HepG2 (cell line): ENCODE data around the gene CHEK2. TPM values are rescaled to one million over a fixed set of nuclear protein-coding genes. Genes with fewer than 3 reads are reported as not detected.
"Not testable (repeated sequence)": the region's sequence is repeated elsewhere in the genome, so short reads cannot be mapped to it uniquely, and the experiment has no call there.

ENCODE experiments used
- ARNTL ChIP-seq: sonication (generic); formaldehyde crosslinking; IDR thresholded peaks from 2 replicates; pipeline ENCODE4 v1.4.0; 2020; ENCODE audit warnings: mild to moderate bottlenecking, missing genetic modification reagents
- CCDC6 ChIP-seq: sonication (generic); formaldehyde crosslinking; IDR thresholded peaks from 2 replicates; pipeline ENCODE4 v1.8.1; 2022; ENCODE audit warnings: mild to moderate bottlenecking, missing genetic modification reagents, moderate library complexity
- CENPT ChIP-seq: sonication (generic); formaldehyde crosslinking; IDR thresholded peaks from 2 replicates; pipeline ENCODE4 v1.8.0; 2022; ENCODE audit warnings: low read depth, mild to moderate bottlenecking, moderate library complexity, missing genetic modification reagents
- CHCHD3 ChIP-seq: sonication (generic); formaldehyde crosslinking; IDR thresholded peaks from 2 replicates; pipeline ENCODE4 v1.8.0; 2022; ENCODE audit warnings: mild to moderate bottlenecking, missing genetic modification reagents, moderate library complexity
- ELF3 ChIP-seq: IDR thresholded peaks from 2 replicates; pipeline ENCODE4 v1.6.1; 2016; ENCODE audit warnings: missing genetic modification reagents, missing compliant biosample characterization
- GFI1 ChIP-seq: sonication (generic); formaldehyde crosslinking; IDR thresholded peaks from 2 replicates; pipeline ENCODE4 v1.5.0; 2020; ENCODE audit warnings: missing genetic modification reagents, mild to moderate bottlenecking, borderline replicate concordance
- HOXA3 ChIP-seq: sonication (generic); formaldehyde crosslinking; IDR thresholded peaks from 2 replicates; pipeline ENCODE4 v1.5.0; 2020; ENCODE audit warnings: missing genetic modification reagents
- JUNB ChIP-seq: sonication (generic); formaldehyde crosslinking; IDR thresholded peaks from 2 replicates; pipeline ENCODE4 v1.8.0; 2022; ENCODE audit warnings: missing genetic modification reagents, mild to moderate bottlenecking, borderline replicate concordance
- MED8 ChIP-seq: sonication (generic); formaldehyde crosslinking; IDR thresholded peaks from 2 replicates; pipeline ENCODE4 v1.8.1; 2023; ENCODE audit warnings: mild to moderate bottlenecking, missing genetic modification reagents; ENCODE audit not compliant: insufficient replicate concordance
- MXD1 ChIP-seq: sonication (generic); formaldehyde crosslinking; IDR thresholded peaks from 2 replicates; pipeline ENCODE4 v1.4.0; 2020; ENCODE audit warnings: mild to moderate bottlenecking, missing genetic modification reagents
- NFYC ChIP-seq: IDR thresholded peaks from 2 replicates; pipeline ENCODE4 v1.6.1; 2016; ENCODE audit warnings: missing genetic modification reagents, missing compliant biosample characterization
- NKX3-1 ChIP-seq: sonication (generic); formaldehyde crosslinking; IDR thresholded peaks from 2 replicates; pipeline ENCODE4 v1.5.0; 2020; ENCODE audit warnings: missing genetic modification reagents
- NONO ChIP-seq, 2 experiments: fragments of 450-650 bp in 1 of 2; sonication (generic) in 1 of 2; formaldehyde crosslinking in 1 of 2; IDR thresholded peaks in 1 of 2; conservative IDR thresholded peaks in 1 of 2; 2 replicates each; pipeline versions ENCODE4 v1.6.1 to v1.8.0; 2017 to 2022; ENCODE audit warnings: mild to moderate bottlenecking in 1 of 2, missing genetic modification reagents in 1 of 2, moderate library complexity in 1 of 2
- PLSCR1 ChIP-seq: sonication (generic); formaldehyde crosslinking; IDR thresholded peaks from 2 replicates; pipeline ENCODE4 v1.5.0; 2020; ENCODE audit warnings: missing genetic modification reagents, mild to moderate bottlenecking, borderline replicate concordance
- POLR2G ChIP-seq: fragments of 200-400 bp; formaldehyde crosslinking; IDR thresholded peaks from 2 replicates; pipeline ENCODE4 v1.6.1; 2018; ENCODE audit warnings: mild to moderate bottlenecking, low read depth, low read length, moderate library complexity
- REL ChIP-seq: sonication (generic); formaldehyde crosslinking; conservative IDR thresholded peaks from 2 replicates; pipeline ENCODE4 v1.8.0; 2022; ENCODE audit warnings: mild to moderate bottlenecking, missing genetic modification reagents, moderate library complexity
- SKI ChIP-seq: fragments of 450-650 bp; IDR thresholded peaks from one replicate; pipeline ENCODE4 v1.6.1; 2018; ENCODE audit warnings: mild to moderate bottlenecking; ENCODE audit not compliant: partially characterized antibody
- SMYD3 ChIP-seq: sonication (generic); formaldehyde crosslinking; IDR thresholded peaks from 2 replicates; pipeline ENCODE4 v1.8.1; 2023; ENCODE audit warnings: mild to moderate bottlenecking, missing genetic modification reagents
- SP5 ChIP-seq: IDR thresholded peaks from 2 replicates; pipeline ENCODE4 v1.6.1; 2016; ENCODE audit warnings: low read depth, borderline replicate concordance
- TBX2 ChIP-seq: sonication (generic); formaldehyde crosslinking; IDR thresholded peaks from 2 replicates; pipeline ENCODE4 v1.5.0; 2020; ENCODE audit warnings: missing genetic modification reagents, mild to moderate bottlenecking, borderline replicate concordance
- THAP11 ChIP-seq: IDR thresholded peaks from 2 replicates; pipeline ENCODE4 v1.6.1; 2016; ENCODE audit warnings: missing biosample characterization, missing genetic modification reagents
- TMF1 ChIP-seq: sonication (generic); formaldehyde crosslinking; IDR thresholded peaks from 2 replicates; pipeline ENCODE4 v1.8.1; 2022; ENCODE audit warnings: low read depth, missing genetic modification reagents
- XRCC5 ChIP-seq: fragments of 200-400 bp; formaldehyde crosslinking; optimal IDR thresholded peaks from 2 replicates; pipeline ENCODE3; 2017; ENCODE audit warnings: mild to moderate bottlenecking, low read length
- ZBTB7A ChIP-seq: sonication (generic); formaldehyde crosslinking; IDR thresholded peaks from 2 replicates; pipeline ENCODE4 v1.8.0; 2022; ENCODE audit warnings: mild to moderate bottlenecking, missing genetic modification reagents
- ZNF317 ChIP-seq: sonication (generic); formaldehyde crosslinking; IDR thresholded peaks from 2 replicates; pipeline ENCODE4 v1.5.0; 2020; ENCODE audit warnings: mild to moderate bottlenecking, missing genetic modification reagents
- ZNF550 ChIP-seq: sonication (generic); formaldehyde crosslinking; IDR thresholded peaks from 2 replicates; pipeline ENCODE4 v1.4.0; 2020; ENCODE audit warnings: mild to moderate bottlenecking, missing genetic modification reagents, borderline replicate concordance
- ZNF570 ChIP-seq: sonication (generic); formaldehyde crosslinking; IDR thresholded peaks from 2 replicates; pipeline ENCODE4 v1.4.0; 2020; ENCODE audit warnings: mild to moderate bottlenecking, missing genetic modification reagents, borderline replicate concordance
- ZNF709 ChIP-seq: sonication (generic); formaldehyde crosslinking; IDR thresholded peaks from 2 replicates; pipeline ENCODE4 v1.5.0; 2020; ENCODE audit warnings: mild to moderate bottlenecking, missing genetic modification reagents
- ZNF724P ChIP-seq: sonication (generic); formaldehyde crosslinking; IDR thresholded peaks from 2 replicates; pipeline ENCODE4 v1.8.0; 2022; ENCODE audit warnings: missing genetic modification reagents, borderline replicate concordance
- ZNF749 ChIP-seq: sonication (generic); formaldehyde crosslinking; IDR thresholded peaks from 2 replicates; pipeline ENCODE4 v1.8.0; 2022; ENCODE audit warnings: mild to moderate bottlenecking, missing genetic modification reagents, moderate library complexity, borderline replicate concordance
- polyA plus RNA-seq, 8 experiments: library from polyadenylated mRNA; depleted of rRNA in 3 of 8; stranded (reverse) in 7 of 8; unstranded in 1 of 8; fragments of >200 nt; fragmentation: Illumina TruSeq in 4 of 8; extraction: Trizol in 4 of 8; gene quantifications; 2 replicates each; pipeline versions ENCODE4 v1.2.1 to v1.2.3, GENCODE V29; 2011 to 2016; ENCODE audit warnings: low read depth in 4 of 8, missing spikeins in 1 of 8, mixed read lengths in 1 of 8; ENCODE audit not compliant: insufficient read depth in 1 of 8
- total RNA-seq, 5 experiments: library from RNA; depleted of rRNA; stranded (reverse); fragments of >200 nt; fragmentation: Illumina TruSeq; extraction: Trizol; gene quantifications; 2 replicates each; pipeline ENCODE4 v1.2.3, GENCODE V29; 2016; ENCODE audit warnings: low read depth in 1 of 5

Gene CHEK2
- total and polyA plus RNA-seq, 2 of the 13 experiments (the other 11 are each of a cell fraction or from before 2014, with no cell fraction given): 27.0 to 40.5 TPM

- TF ChIP-seq MXD1 (CRISPR knock-in tag) (peak; percentile 84), TMF1 (CRISPR knock-in tag) (peak; percentile 84; the same call in 1 of the 2 replicates), NFYC (CRISPR knock-in tag) (0 out of 2 replicates have a peak, but pooled peaks have one; percentile 11), CCDC6 (CRISPR knock-in tag) (0 out of 2 replicates have a peak, but pooled peaks have one; percentile 59), JUNB (peak; percentile 77), ELF3 (CRISPR knock-in tag) (peak; percentile 35), ZNF550 (CRISPR knock-in tag) (peak; percentile 72; the same call in 1 of the 2 replicates), SKI (peak; percentile 14), NONO (CRISPR knock-in tag; conservative IDR thresholded peaks at IDR 0.05) (peak; percentile 61), XRCC5 (peak; percentile 36), ZNF724P (CRISPR knock-in tag) (peak; percentile 87), REL (peak; percentile 93), TBX2 (CRISPR knock-in tag) (peak; percentile 67), POLR2G (peak; percentile 58), THAP11 (peak; percentile 74), CHCHD3 (CRISPR knock-in tag) (peak; percentile 30; the same call in 1 of the 2 replicates), ZNF317 (0 out of 2 replicates have a peak, but pooled peaks have one; percentile 38), SMYD3 (CRISPR knock-in tag) (0 out of 2 replicates have a peak, but pooled peaks have one; percentile 56), ZNF570 (CRISPR knock-in tag) (peak; percentile 83; the same call in 1 of the 2 replicates), ARNTL (CRISPR knock-in tag) (peak; percentile 49; the same call in 1 of the 2 replicates), ZBTB7A (CRISPR knock-in tag) (peak; percentile 93; the same call in 1 of the 2 replicates), PLSCR1 (CRISPR knock-in tag) (peak; percentile 84; the same call in 1 of the 2 replicates), SP5 (peak; percentile 49; the same call in 1 of the 2 replicates), ZNF709 (peak; percentile 73; the same call in 1 of the 2 replicates), NKX3-1 (CRISPR knock-in tag) (peak; percentile 47; the same call in 1 of the 2 replicates), ZNF749 (CRISPR knock-in tag) (peak; percentile 80; the same call in 1 of the 2 replicates), GFI1 (CRISPR knock-in tag) (peak; percentile 22; the same call in 1 of the 2 replicates), CENPT (CRISPR knock-in tag) (peak; percentile 72; the same call in 1 of the 2 replicates), MED8 (CRISPR knock-in tag) (peak; percentile 41), HOXA3 (CRISPR knock-in tag) (peak; percentile 55; the same call in 1 of the 2 replicates)
- not testable (repeated sequence) for TF ChIP-seq NONO (IDR thresholded peaks at IDR 0.05)
Observed at GRCh38 chr22:28679611-28680287, 61.9 kb downstream of the CHEK2 start, which contains the start of gene TTC28 (continued).
